Activated gamma-delta T cell treated with Interleukin-2 at 50 U/mL for 16 hours (primary cell): ENCODE data around the gene GPR89B.
"Not testable (repeated sequence)": the region's sequence is repeated elsewhere in the genome, so short reads cannot be mapped to it uniquely, and the experiment has no call there.

Experiments
- DNase-seq: peaks from one replicate; pipeline ENCODE4 v3.0.0-alpha.2; 2020

The GPR89B gene

GRCh38 chr1:148037850-148038461, 109.7 kb downstream of the GPR89B start:
- not testable (repeated sequence) for DNase-seq

- peak; percentile 51 for DNase-seq
Measured at GRCh38 chr1:148038462-148039333, 110.5 kb downstream of the GPR89B start.
